Activated CD8-positive, alpha-beta memory T cell treated with anti-CD3 and anti-CD28 coated beads, Interleukin-2, amount 50 U/mL, for 24 hours (primary cell): ENCODE measurements around the gene SKIC2.
"Not testable (repeated sequence)": the region's sequence is repeated elsewhere in the genome, so short reads cannot be mapped to it uniquely, and the experiment has no call there.

Experiments
- DNase-seq: peaks from one replicate; pipeline ENCODE4 v3.0.0-alpha.2; 2020; ENCODE audit errors: extremely low read depth

SKIC2 gene

DNA sequence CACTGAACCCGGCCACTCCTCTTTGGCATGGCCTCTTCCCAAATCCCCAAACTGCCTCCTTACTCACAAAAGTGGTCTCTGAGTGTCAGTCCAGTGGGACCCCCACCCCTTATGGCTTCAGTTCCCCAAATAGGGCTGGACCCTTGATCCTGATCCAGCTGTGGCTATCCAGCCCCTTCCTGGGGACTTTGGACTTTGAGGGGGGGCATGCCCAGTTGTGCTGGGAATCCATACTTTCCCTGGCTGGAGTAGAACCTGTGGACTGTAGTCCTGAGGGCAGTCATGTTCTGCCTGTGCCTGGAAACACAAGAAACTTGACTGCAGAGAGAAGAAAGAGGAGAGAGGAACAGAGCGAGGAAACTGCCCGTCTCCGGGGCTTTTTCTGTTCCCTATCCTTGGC, 45.4 kb downstream of the SKIC2 start:
- not testable (repeated sequence) for DNase-seq

DNA sequence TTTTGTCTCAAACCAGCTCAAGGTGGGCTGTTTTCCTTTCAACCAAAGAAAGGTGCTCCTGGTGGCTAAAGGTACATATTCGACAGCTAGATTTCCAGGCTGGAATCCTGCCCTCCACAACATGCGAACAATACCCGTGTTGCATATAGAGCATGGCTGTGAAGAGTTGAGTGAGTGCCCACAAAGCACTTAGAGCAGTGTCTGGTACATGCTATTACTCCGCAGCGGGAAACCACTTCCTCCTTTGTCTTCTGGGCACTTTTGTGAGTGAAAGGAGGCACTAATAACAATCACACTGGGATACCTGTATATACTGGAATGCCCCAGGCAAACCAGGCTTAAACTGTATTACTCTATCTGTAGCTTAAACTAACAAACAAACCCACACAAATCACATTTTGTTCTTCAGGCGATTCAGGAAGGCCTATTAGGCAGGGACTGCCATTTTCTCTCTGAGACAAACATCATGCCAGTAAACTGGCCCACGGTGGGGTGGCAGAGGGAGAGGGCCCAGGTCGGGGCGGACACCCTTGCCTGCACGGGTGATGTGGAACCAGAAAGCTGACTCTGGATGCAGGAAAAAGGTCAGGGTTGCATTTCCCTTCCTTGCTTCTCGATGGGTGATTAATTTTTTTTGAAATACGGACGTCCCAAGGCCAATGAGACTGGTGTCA, 46.0 kb downstream of the SKIC2 start:
- DNase-seq, result not testable (repeated sequence)

DNA sequence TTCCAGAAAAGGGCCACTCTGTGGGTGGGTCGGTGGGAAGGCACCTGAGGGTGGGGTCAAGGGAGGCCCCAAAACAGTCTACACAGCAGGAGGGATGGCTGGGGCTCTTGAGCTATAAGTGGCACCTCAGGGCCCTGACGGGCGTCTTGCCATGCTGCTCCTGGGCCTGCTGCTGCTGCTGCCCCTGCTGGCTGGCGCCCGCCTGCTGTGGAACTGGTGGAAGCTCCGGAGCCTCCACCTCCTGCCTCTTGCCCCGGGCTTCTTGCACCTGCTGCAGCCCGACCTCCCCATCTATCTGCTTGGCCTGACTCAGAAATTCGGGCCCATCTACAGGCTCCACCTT, 46.5 kb downstream of the SKIC2 start:
- not testable (repeated sequence) for DNase-seq

DNA sequence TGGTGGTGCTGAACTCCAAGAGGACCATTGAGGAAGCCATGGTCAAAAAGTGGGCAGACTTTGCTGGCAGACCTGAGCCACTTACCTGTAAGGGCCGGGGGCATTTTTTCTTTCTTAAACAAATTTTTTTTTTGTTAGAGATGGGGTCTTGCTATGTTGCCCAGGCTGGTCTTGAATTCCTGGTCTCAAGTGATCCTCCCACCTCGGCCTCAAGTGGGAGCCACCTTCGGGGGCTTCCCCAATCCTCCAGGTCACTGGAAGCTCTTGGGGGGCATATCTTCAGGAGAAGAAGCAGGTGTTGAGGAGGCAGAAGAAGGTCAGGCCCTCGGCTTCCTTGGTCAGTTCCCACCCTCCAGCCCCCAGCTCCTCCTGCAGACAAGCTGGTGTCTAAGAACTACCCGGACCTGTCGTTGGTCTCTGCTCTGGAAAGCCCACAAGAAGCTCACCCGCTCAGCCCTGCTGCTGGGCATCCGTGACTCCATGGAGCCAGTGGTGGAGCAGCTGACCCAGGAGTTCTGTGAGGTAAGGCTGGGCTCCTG, 47.1 kb downstream of the SKIC2 start:
- DNase-seq, result not testable (repeated sequence)

DNA sequence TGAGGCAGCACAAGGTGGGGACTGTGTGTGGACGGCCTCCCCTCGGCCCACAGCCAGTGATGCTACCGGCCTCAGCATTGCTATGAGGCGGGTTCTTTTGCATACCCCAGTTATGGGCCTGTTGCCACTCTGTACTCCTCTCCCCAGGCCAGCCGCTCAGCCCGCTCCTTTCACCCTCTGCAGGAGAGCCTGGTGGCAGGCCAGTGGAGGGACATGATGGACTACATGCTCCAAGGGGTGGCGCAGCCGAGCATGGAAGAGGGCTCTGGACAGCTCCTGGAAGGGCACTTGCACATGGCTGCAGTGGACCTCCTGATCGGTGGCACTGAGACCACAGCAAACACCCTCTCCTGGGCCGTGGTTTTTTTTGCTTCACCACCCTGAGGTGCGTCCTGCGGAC, 48.1 kb downstream of the SKIC2 start:
- not testable (repeated sequence) for DNase-seq

DNA sequence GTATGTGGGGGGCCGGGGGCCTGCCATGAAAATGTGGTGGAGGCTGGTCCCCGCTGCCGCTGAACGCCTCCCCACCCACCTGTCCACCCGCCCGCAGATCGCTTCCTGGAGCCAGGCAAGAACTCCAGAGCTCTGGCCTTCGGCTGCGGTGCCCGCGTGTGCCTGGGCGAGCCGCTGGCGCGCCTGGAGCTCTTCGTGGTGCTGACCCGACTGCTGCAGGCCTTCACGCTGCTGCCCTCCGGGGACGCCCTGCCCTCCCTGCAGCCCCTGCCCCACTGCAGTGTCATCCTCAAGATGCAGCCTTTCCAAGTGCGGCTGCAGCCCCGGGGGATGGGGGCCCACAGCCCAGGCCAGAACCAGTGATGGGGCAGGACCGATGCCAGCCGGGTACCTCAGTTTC, 49.1 kb downstream of the SKIC2 start:
- not testable (repeated sequence) for DNase-seq

DNA sequence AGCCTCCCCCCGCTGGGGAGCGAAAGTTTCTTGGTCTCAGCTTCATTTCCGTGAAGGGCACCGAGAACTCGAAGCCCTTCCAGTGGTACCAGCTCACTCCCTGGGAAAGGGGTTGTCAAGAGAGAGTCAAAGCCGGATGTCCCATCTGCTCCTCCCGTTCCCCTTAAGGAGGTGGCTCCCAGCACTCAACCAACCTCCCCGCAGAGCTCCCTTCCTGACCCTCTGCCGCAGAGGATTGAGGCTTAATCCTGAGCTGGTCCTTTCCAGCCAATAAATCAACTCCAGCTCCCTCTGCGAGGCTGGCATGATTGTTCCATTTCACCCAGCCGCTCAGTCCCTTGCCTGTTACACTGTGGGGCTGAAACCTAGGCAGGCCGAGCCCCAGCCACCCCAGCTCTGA, 49.6 kb downstream of the SKIC2 start:
- DNase-seq, result not testable (repeated sequence)

DNA sequence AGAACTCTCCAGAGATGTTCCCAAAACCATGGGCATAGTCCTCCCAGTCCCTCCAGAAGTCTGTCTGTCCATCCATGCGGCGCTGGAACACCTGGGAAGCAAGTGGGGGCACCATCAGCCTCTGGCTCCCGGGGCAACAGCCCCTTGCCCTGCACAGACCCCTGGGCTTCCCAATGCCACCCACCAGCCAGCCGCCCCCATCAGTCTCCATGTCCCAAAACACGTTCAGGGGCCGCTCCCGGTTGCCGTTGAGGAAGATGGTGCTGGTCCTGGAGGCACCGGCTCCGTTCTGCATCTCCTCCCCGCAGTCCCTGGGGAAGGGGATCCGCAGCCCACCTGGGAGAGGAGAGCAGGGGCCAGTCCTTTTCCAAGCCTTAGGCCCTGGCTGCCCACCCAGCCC, 50.6 kb downstream of the SKIC2 start:
- DNase-seq, result not testable (repeated sequence)

DNA sequence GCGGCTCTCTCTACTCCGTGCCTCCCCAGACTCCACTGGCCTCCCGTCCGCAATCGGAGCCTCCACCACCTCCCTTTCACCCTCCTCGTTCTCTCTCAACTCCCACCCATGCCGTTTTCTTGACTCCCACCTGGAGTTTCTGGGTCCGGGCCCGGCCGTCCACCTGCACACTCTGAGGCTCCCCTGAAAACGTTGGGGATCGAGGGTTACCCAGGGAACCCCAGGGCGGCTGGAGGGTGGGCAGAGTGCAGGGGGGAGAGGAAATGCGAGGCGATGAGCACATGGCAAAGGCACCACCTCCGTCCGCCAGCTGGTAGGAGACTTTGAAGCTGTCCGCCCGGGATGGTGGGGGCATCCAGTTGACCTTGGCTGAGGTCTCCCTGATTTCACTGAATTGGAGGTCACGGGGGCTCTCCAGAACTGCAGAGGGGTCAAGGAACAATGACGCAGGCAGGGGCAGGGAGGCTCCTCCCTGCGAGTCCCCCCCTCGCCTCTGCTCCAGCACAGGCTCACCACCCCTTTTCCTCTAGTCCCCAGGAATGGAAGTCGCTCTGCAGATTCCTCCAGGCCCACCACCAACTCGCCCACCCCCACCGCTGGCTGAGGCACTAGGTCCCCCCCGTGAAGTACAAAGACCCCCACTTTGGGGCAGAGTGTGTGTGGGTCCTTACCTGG, 52.0 kb downstream of the SKIC2 start:
- DNase-seq, result not testable (repeated sequence)

DNA sequence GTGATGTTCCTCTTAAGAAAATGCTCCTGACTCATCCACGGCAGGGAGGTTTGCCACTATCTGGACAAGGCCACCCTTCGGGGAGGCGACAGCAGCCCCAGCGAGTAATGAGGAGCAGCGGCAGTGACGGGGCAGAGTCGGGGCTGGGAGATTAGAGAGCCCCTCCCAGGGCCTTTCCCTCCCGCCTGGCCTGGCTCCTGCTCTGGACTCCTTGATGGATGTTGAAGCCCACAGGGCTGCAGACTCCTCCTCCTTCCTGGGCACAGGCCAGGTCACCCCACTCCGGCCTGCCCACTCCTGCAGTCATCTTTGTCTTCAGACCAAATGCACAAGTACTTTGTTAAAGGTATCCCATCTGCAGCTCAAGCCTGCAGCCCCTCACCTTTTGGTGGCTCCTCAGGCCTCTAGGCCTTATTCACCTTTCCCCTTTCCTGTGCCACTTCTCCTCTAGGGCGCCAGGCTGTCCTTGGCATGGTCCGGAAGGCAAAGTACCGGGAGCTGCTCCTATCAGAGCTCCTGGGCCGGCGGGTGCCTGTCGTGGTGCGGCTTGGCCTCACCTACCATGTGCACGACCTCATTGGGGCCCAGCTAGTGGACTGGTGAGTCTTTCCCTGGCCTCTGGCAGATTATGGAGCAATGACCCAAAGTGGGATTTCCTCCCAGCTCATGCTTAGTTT, 54.1 kb downstream of the SKIC2 start:
- DNase-seq, result not testable (repeated sequence)

DNA sequence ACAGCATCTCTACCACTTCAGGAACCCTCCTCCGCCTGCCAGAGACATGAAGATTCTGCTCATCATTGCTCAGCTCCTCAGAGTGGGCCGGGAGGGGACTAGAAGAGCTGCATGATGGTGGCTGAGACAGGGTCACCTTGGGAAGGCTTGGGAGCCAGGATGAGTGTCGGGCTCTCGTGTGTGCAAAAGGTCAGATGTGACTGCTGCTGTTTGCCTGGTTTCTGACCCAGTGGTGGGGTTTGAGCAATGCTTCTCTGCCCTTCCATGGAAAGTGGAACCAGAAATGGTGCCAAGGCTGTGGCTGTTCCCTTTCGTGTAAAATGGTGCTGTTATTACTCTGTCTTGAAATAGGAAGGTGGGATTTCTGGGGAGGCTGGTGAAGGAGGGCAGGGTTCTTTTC, 54.8 kb downstream of the SKIC2 start:
- DNase-seq, result not testable (repeated sequence)

DNA sequence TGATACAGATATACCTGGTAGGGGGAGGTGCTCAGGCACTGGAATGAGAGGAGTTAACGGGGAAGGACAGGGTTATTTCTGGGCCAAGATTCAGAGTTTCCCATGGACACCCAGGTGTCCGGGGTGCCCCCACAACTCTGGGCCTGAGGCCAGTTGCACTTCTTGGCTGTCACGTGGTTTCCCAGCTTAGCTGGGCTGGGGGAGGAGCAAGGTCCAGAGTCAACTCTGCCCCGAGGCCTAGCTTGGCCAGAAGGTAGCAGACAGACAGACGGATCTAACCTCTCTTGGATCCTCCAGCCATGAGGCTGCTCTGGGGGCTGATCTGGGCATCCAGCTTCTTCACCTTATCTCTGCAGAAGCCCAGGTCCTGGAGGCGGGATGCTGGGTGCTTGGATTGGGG, 55.6 kb downstream of the SKIC2 start, which contains the start of gene C4B:
TSS of gene C4B (plus strand) at position 249 of the 400 bp plus-strand sequence. CDS start at position 300, 51 bp downstream.
- DNase-seq, result not testable (repeated sequence)
